Activated CD8-positive, alpha-beta memory T cell treated with anti-CD3 and anti-CD28 coated beads for 1 hour (primary cell): ENCODE data around the gene HECTD4.
"Not testable (repeated sequence)": the region's sequence is repeated elsewhere in the genome, so short reads cannot be mapped to it uniquely, and the experiment has no call there.

Source experiments
- DNase-seq, 2 donors: peaks; one replicate each; pipeline ENCODE4 v3.0.0-alpha.2; 2020; ENCODE audit warnings: low read depth in 1 of 2; ENCODE audit errors: extremely low read depth in 1 of 2

Gene HECTD4

DNA sequence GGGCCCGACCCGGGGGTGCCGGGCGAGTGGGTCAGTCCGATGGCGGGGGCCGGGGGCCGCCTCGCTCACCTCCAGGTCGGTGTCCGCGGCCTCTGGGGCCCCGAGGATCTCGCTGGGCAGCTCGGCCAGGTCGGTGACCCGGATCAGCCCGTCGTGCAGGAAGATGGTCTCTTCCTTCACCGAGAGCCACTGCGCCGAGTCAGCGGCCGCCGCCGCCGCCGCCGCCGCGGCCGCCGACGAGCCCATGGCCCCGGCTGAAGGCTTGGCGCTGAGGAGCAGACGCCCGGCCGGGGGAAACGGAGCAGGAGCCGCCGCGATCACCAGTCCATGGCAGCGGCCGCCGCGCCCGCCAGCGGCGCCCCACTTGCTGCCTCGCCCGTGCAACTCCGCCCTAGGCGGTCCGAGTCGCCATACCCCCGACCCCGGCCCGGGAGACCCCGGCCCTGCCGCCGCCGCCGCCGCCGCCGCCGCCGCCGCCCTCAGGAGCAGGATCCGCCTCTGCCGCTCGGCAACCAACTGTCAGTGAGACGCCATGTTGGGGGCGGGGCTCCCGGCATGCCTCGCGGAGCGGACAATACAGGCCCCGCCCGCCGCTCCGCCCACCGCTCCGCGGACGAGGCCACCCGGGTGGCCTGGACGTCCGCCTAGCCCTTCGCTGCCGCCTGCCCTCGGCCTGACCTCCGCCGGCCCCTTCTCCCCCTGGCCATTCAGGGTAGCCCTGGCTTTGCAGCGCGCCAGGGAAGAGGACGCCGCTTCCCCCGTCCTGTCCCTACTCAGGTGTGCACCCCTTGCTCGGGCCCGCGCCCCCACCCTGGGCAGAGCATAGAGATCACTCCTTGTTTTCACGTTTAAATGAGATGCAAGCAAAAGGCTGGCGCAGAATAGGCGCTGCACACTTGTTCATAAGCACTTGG, at the start of gene HECTD4:
HECTD4 (minus strand) TSS at position 549 of the 914 bp plus-strand sequence; CDS start at position 246, 303 bp downstream.
- peak; percentile 74 to 92 for DNase-seq

DNA sequence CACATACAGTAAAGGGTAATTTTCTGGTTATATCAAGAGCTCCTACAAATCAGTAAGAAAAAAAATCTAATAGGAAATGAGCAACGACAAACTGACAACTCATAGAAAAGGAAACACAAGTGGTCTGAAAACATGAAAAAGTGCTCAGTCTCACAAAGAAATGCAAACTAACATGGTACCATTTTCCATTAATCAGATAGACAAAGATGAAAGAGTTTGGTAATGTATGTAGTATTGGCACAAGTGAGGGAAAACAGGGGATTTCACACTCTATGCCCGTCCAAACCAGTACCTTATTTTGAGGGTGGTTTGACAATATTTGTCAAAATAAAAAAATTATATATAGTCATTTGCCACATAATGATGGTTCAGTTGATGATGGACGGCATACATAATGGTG, 49.7 kb upstream of the HECTD4 start:
- no peak for DNase-seq

DNA sequence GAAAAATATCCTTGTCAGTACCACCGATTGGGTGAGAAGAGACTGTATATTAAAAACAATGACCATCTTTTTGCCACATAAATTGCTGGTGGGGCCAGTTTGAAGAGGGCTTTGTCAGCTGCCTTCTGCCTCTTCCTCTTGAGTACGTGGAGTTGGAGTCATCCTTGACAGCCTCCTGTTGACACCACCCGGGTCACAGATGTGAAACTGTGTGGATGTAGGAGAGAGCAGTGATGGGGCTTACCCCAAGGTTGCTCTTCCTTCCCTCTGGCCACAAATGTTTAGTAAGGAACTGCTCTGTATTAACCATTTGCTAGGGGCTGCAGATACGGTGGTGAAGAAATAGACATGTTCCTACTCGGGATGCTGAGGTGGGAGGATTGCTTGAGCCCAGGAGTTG, 48.7 kb upstream of the HECTD4 start:
- no peak for DNase-seq

GRCh38 chr12:112427760-112428159, 45.5 kb upstream of the HECTD4 start:
- no peak for DNase-seq

DNA sequence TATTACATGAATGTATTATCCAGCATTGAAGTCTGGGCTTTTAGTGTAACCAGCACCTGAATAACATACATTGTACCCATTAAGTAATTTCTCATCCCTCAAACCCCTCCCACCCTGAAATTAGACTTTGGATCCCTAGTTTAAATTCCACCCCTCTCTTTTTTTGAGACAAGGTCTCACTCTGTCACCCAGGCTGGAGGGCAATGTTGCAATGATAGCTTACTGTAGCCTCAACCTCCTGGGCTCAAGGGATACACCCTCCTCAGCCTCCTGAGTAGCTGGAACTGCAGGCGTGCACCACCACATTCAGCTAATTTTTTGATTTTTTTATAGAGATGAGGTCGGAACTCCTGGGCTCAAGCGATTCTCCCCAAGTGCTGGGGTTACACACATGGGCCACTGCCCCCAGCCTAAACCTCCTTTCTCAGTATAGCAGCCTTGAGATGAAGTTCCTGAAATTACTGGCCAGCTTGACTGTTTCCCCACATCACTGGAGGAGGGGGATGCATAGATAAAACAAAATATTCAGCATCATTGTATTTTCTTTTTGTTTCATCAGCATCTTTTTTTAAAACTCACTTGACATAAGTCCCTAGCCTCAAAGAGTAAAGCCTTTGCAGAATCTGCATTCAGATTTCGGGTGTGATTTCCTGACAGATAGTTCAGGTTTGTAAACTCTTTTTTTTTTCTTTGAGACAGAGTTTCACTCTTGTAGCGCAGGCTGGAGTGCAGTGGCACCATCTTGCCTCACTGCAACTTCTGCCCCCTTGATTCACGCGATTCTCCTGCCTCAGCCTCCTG, 43.6 kb upstream of the HECTD4 start:
- DNase-seq: no peak

DNA sequence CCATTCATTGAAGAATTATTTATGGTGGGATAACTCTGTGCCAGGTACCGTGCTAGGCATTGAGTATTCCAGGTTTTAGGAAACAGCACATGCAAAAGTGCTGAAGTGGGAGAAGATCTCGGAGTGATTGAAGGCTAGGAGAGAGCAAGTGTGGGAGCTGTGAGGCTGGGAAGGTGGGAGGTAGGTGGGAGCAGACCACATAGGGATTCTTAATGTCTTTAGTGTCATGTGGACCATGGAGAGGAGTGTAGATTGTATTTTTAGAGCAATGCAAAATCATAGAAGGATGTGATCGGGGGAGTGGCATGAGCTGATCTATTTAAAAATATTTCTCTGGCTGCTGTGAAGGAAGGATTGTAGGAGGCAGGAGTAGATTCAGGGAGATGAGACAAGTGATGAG, 41.9 kb upstream of the HECTD4 start:
- DNase-seq: no peak

DNA sequence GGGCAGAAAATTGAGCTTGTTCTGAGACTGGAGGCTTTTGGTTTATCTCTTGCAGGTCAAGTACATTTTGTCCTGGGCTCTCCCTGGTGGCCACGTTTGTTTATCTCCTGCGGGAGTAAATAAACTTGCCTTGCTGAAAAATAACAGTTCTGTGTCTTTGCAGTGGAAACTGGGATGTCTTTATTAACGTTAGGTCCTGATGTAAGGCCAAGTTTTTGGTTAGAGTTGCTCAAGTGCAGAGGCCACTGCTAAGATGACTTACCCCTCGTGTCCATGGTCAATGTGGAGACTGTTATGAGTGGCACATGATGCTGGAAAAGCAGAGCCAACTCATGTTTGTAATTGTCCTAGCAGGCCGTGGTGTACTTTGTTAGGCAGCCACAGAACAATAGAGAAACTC, 40.3 kb upstream of the HECTD4 start:
- DNase-seq: no peak

DNA sequence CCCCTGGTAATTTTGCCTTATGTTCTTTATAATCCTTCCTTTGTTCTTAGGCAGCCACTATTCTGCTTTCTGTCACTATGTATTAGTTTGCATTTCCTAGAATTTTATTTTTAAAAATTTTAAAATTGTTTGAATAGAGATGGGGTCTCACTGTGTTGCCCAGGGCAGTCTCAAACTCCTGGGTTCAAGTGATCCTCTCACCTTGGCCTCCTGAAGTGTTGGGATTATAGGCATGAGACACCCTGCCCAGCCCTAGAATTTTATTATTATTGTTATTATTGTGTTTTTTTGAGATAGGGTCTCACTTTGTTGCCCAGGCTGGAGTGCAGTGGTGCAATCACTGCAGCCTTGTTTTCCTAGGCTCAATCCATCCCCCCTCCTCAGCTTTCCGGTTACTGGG, 39.1 kb upstream of the HECTD4 start:
- DNase-seq: no peak

DNA sequence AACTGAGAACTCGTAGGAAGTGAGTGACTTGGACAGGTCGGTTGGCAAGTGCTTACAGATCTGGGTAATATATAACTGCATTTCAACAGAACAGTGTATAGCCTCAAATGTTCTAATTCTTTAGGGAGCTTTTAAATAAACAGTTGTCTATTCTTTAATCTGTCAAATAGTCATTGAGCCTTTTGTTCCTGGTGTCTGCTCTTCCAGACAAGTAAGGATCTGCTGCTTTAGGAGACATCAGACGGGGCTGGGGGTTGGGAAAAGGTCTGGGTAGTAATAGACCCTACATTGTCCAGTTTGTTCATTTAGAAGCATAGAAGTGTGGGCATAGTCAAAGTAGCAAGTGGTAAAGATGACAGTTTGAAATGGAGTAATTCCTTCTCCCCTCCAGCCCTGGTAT, 38.5 kb upstream of the HECTD4 start:
- no peak for DNase-seq

DNA sequence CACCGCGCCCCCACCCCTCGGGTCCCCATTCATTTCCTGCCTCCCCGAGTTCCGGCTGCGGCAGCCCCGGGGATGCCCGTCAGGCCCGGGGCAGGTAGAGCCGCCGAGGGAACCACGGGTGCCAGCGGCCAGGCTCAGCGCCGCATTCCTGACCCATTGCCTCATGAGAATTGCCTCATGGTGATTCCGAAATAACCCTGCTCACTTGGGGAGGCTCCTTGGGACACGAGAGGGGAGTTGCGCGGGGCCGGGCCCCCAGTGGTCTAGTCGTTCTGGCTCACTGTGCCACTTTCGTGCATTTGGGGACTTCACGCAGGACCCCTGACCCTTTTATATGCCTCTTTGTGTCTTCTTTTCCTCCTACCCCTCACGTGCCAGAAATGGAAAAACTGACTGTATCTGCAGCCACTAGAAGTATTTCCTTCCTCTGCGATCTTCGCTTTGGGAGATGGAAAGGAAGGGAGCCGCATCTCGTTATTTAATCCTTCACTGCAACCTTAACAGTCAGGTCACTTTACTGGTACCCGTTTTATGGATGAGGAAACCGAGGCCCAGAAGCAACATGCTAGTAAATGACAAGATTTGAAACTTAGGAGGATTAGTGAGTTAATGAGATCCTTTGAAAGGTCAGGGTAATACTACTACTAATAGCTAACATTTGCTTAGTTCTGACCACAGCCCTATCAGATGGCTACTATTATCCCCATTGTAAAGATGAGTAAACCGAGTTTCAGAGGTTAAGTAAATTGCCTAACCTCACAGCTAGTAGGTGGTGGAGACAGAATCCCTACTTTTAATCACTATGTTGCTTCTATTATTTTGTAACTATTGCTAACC, 37.3 kb upstream of the HECTD4 start:
- peak in 1 of 2 donors; percentile 2 for DNase-seq

DNA sequence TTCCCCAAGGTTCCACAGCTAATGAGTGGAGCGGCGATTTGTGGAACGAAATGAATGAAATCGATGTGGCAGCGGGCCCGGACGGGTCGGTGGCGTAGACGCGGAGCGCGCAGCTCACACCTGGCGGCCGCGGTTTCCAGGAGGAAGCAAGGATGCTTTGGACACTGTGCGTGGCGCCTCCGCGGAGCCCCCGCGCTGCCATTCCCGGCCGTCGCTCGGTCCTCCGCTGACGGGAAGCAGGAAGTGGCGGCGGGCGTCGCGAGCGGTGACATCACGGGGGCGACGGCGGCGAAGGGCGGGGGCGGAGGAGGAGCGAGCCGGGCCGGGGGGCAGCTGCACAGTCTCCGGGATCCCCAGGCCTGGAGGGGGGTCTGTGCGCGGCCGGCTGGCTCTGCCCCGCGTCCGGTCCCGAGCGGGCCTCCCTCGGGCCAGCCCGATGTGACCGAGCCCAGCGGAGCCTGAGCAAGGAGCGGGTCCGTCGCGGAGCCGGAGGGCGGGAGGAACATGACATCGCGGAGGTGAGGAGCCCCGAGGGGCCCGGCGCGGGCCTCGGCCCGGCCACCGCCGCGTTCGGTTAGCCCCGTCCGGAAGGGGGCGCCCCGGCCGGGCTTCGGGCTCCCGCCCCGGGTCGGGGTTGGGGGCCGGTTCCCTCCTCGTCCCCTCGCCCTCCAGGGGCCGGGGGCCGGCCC, 36.5 kb upstream of the HECTD4 start, which contains the start of gene PTPN11:
PTPN11 (plus strand) TSS at position 340 of the 689 bp plus-strand sequence; CDS start at position 505, 165 bp downstream.
- DNase-seq: peak; percentile 72 to 87

- no peak for DNase-seq
Observed at GRCh38 chr12:112418273-112418607, 36.0 kb upstream of the HECTD4 start.

- DNase-seq: not testable (repeated sequence)
Observed at GRCh38 chr12:112415457-112415856, 33.2 kb upstream of the HECTD4 start.

GRCh38 chr12:112413855-112414625, 31.8 kb upstream of the HECTD4 start:
- no peak for DNase-seq

DNA sequence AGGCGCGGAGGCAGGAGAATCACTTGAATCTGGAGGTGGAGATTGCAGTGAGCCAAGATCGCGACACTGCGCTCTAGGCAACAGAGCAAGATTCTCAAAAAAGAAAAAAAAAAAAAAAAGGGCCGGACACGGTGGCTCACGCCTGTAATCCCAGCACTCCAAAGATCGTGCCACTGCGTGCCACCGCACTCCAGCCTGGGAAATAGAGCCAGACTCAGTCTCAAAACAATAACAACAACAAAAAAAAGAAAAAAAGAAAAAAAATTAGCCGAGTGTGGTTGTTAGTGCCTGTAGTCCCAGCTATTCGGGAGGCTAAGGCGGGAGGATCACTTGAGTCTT, 27.6 kb upstream of the HECTD4 start:
- DNase-seq: no peak

DNA sequence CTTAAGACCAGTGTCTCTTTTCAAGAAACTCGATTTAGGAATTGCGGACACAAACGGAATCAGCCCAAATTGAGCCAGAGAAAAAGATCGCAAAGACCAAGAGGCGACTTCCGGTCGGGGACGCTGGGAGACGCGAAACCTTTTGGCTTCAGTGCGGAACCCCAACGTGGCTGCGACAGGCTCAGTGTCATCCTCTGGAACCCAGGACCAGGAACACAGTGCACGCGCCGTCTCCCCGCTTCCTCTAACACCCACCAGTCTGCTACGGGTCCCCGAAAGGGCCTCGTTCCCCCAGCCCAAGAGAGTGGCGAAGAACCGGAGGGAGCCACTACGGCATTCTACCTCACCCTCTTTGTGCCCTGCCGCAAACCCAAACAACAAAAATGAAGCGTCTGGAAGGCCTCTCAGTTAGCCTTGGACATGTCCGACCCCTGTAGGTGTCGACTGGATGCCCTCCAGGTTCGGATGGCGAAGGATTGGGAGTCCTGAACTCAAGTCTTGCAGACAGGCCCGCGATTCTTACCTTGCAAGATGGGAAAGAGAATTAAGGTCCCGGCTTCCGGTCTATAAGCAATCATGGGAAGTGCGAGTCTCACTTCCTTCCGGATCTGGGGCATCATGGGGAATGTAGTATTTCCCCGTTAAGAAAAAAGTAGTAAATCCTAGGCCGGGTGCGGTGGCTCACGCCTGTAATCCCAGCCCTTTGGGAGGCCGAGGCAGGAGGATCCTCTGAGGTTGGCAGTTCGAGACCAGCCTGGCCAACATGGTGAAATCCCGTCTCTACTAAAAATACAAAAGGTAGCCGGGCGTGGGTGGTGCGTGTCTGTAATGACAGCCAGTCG, 27.1 kb upstream of the HECTD4 start, which contains the start of gene RPL6:
RPL6 (minus strand) TSS at position 542 of the 842 bp plus-strand sequence. CDS start 949 bp downstream, outside the sequence.
- peak; percentile 38 to 51 for DNase-seq

- DNase-seq: no peak
Observed at GRCh38 chr12:112408621-112409020, 26.4 kb upstream of the HECTD4 start.

DNA sequence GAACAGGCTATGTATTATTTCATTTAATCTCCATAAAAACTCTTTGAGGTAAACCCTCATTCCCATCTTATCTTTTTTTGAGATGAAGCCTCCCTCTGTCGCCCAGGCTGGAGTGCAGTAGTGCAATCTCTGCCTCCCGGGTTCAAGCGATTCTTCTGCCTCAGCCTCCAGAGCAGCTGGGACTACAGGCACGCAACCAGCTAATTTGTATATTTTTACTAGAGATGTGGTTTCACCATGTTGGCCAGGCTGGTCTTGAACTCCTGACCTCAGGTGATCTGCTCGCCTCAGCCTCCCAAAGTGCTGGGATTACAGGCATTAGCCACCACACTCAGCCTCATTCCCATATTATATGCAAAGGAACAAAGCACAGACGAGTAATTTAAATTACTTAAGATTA, 25.5 kb upstream of the HECTD4 start:
- DNase-seq: not testable (repeated sequence)
